ENCODE results near the gene IREB2.

GRCh38 chr15:78453447-78453846, 15.4 kb downstream of the IREB2 start:
- TF ChIP-seq POLR2A (IDR thresholded peaks at IDR 0.05) (no peak), CTCF (IDR thresholded peaks at IDR 0.05) (no peak), EP300 (IDR thresholded peaks at IDR 0.05) (no peak)
